Left ventricle myocardium inferior (tissue), 1 donor: Measurements from ENCODE around the gene ANKAR. TPM values are rescaled to one million over a fixed set of nuclear protein-coding genes. Genes with fewer than 3 reads are reported as not detected.

Source experiments
- DNase-seq: peaks from one replicate; pipeline ENCODE4 v3.0.0-alpha.2; 2020
- H3K27ac ChIP-seq: fragments of 200-600 bp; replicated peaks from 2 replicates; pipeline ENCODE4 v1.8.0; 2021
- H3K27me3 ChIP-seq: fragments of 200-600 bp; 2 replicates; pipeline ENCODE4 v1.8.0; 2021; ENCODE audit warnings: low read depth
- H3K36me3 ChIP-seq: fragments of 200-600 bp; 2 replicates; pipeline ENCODE4 v1.8.0; 2021
- H3K4me1 ChIP-seq: fragments of 200-600 bp; 2 replicates; pipeline ENCODE4 v1.8.0; 2021
- H3K4me3 ChIP-seq: fragments of 200-600 bp; 2 replicates; pipeline ENCODE4 v1.8.0; 2021; ENCODE audit warnings: mild to moderate bottlenecking, moderate library complexity
- H3K9me3 ChIP-seq: fragments of 200-600 bp; replicated peaks from 2 replicates; pipeline ENCODE4 v1.8.0; 2021
- intact Hi-C: fragments of 100-400 bp; cut with micrococcal nuclease; formaldehyde crosslinking; loops from one replicate; pipeline ENCODE4 v1.11.0; 2022
- long read RNA-seq: library from polyadenylated mRNA; unstranded; transcript quantifications from one replicate; pipeline ENCODE4 v2.0.0, GENCODE V29; 2021
- total RNA-seq: library from RNA; stranded (reverse); fragmentation: NEBNext Ultra II Directional; extraction: Animal tissue kit (Norgen Biotek cat#: 25700); gene quantifications from one replicate; pipeline ENCODE4 v1.2.1, GENCODE V29; 2021
- TF ChIP-seq, protein P1 (sequence below): fragments of 200-600 bp; IDR thresholded peaks from 2 replicates; pipeline ENCODE4 v1.8.0; 2021; ENCODE audit warnings: antibody characterized with exemption, mild to moderate bottlenecking, borderline replicate concordance
- donor health status: DM: no; HTN: yes; CAD: no; lungs with severe emphysema.

Gene ANKAR, protein sequence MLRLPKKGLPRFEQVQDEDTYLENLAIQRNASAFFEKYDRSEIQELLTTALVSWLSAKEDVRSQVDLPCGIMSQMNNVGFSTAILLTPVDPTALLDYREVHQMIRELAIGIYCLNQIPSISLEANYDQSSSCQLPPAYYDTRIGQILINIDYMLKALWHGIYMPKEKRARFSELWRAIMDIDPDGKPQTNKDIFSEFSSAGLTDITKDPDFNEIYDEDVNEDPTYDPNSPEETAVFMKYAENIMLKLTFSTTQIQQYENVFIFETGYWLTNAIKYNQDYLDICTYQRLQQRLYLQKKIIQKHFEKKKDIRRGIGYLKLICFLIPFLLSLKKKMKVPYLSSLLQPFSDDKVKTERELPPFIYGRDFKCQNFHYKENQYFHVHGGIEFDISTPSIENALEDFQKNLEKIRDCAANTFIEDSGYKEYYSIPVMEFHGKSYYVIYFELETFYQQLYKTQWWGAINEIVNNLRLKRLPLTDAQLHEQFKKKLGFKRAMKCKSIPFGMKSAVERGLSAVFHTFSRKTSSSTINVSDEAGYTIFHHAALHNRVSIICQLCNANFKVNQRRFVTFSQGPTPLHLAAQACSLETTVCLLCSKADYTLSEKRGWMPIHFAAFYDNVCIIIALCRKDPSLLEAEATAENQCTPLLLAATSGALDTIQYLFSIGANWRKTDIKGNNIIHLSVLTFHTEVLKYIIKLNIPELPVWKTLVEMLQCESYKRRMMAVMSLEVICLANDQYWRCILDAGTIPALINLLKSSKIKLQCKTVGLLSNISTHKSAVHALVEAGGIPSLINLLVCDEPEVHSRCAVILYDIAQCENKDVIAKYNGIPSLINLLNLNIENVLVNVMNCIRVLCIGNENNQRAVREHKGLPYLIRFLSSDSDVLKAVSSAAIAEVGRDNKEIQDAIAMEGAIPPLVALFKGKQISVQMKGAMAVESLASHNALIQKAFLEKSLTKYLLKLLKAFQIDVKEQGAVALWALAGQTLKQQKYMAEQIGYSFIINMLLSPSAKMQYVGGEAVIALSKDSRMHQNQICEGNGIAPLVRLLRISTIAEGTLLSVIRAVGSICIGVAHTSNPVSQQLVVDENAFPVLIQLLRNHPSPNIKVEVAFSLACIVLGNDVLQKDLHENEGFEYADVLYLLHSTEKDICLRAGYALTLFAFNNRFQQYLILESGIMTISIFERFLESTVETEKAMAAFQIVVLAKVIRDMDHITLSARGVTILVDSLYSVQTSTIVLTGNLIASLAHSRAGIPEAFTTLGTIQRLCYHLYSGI (N-terminal part only)
- 9.9 TPM for total RNA-seq
- long read RNA-seq, partial matches to known transcripts, result 0 of 2 reads
- long read RNA-seq, other reads (novel, unspliced or antisense), result 2 of 2 reads

DNA sequence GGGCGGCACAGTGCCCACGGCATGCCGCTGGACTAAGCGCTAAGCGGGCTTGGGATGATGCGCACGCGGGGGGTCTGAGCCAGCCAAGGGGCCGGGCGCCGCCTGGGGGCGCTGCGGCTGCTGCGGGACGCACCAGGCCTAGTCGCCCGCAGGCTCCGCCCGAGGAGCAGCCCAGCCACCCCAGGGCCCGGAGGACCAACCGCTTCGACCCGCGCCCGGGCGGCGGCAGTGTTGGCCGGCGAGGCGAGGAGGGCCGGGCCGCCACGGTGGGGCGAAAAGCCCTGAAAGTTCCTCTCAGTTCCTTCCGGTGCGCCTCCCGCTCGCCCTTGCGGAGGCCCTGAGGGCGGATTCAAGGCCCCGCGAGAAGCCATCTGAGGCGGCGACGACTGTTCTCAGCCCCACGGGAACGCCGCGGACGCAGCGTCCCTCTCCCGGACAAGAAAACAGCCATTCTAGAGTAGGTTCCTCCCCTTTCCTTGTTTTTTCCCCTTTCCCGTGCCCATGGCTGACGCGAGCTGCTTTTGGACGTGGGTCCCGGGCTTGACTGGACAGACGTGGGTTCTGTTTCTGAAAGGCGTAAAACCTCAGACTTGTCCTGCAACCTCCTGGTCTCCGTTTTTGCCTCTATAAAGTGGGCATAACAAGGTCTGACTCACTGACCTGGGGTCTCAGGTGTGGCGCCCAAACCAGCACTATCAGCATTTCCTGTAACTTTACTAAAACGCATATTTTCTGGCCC, at the start of gene ANKAR:
TSS of gene ANKAR (plus strand) at position 297 of the 739 bp plus-strand sequence. CDS start 1,821 bp downstream, outside the sequence.
- H3K4me1 ChIP-seq, result peaks cover 27% of the 10 kb centered on the region
- TF ChIP-seq, protein P1, sequence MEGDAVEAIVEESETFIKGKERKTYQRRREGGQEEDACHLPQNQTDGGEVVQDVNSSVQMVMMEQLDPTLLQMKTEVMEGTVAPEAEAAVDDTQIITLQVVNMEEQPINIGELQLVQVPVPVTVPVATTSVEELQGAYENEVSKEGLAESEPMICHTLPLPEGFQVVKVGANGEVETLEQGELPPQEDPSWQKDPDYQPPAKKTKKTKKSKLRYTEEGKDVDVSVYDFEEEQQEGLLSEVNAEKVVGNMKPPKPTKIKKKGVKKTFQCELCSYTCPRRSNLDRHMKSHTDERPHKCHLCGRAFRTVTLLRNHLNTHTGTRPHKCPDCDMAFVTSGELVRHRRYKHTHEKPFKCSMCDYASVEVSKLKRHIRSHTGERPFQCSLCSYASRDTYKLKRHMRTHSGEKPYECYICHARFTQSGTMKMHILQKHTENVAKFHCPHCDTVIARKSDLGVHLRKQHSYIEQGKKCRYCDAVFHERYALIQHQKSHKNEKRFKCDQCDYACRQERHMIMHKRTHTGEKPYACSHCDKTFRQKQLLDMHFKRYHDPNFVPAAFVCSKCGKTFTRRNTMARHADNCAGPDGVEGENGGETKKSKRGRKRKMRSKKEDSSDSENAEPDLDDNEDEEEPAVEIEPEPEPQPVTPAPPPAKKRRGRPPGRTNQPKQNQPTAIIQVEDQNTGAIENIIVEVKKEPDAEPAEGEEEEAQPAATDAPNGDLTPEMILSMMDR, result peak; percentile 94
- intact Hi-C loops, result no loop called here
- H3K27ac ChIP-seq, result peak within 1 kb of the TSS; percentile 94
- H3K9me3 ChIP-seq, result peaks cover 18% of the 10 kb centered on the region
- H3K36me3 ChIP-seq, result peaks cover 30% of the 10 kb centered on the region
- peak within 1 kb of the TSS; percentile 69 for H3K4me3 ChIP-seq
- no peaks in the 10 kb centered on the region for H3K27me3 ChIP-seq
- DNase-seq, result peak; percentile 93

DNA sequence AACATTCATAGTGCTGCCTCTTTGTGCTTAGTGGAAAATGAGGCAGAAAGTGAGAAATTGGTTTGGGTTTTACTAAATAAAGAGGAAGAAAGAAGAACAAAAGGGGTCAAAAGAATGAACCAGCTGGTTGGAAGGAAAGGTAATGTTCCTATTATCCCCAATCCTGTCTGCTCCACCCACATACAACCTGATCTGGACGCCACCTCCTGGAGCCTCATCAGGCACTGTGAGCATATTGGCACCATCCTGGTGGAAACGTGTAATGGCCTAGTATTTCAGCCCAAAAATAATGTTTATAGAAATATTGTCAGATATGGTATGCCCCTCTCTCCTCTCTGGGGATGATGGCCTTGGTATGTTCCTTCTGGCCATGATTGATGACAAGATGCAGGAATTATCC, 48.8 kb upstream of the ANKAR start:
- no peak overlapping the region for H3K4me3 ChIP-seq
- no peaks in the 10 kb centered on the region for H3K36me3 ChIP-seq
- DNase-seq, result no peak
- intact Hi-C loops, result loop anchor here (10.0 kb wide), 1 partner anchor 161 kb away; no protein-coding TSS in a partner anchor
- H3K27me3 ChIP-seq, result no peaks in the 10 kb centered on the region
- peaks cover 4% of the 10 kb centered on the region for H3K4me1 ChIP-seq
- H3K27ac ChIP-seq, result no peak overlapping the region
- TF ChIP-seq, protein P1, result no peak
- H3K9me3 ChIP-seq, result no peaks in the 10 kb centered on the region

DNA sequence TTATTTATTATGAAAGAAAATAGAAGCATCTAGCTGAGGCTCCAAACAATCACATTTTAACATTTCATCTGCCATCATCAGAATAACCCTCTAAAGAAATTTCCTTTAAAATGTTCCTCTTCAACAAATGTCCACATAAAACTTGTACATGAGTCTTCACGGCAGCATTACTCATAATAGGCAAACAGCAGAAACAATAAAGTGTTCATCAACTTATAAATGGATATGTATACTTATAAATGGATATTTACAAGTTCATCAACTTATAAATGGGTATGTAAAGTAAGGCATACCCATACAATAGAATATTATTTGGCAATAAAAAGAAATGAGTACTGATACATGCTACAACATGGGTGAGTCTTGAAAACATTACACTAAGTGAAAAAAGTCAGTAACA, 46.7 kb upstream of the ANKAR start:
- no peak for DNase-seq
- no peaks in the 10 kb centered on the region for H3K36me3 ChIP-seq
- TF ChIP-seq, protein P1, result no peak
- no peaks in the 10 kb centered on the region for H3K27me3 ChIP-seq
- H3K4me1 ChIP-seq, result peaks cover 4% of the 10 kb centered on the region
- H3K27ac ChIP-seq, result no peak overlapping the region
- intact Hi-C loops, result loop anchor here (10.0 kb wide), 1 partner anchor 163 kb away; no protein-coding TSS in a partner anchor
- H3K9me3 ChIP-seq, result no peaks in the 10 kb centered on the region
- no peak overlapping the region for H3K4me3 ChIP-seq

DNA sequence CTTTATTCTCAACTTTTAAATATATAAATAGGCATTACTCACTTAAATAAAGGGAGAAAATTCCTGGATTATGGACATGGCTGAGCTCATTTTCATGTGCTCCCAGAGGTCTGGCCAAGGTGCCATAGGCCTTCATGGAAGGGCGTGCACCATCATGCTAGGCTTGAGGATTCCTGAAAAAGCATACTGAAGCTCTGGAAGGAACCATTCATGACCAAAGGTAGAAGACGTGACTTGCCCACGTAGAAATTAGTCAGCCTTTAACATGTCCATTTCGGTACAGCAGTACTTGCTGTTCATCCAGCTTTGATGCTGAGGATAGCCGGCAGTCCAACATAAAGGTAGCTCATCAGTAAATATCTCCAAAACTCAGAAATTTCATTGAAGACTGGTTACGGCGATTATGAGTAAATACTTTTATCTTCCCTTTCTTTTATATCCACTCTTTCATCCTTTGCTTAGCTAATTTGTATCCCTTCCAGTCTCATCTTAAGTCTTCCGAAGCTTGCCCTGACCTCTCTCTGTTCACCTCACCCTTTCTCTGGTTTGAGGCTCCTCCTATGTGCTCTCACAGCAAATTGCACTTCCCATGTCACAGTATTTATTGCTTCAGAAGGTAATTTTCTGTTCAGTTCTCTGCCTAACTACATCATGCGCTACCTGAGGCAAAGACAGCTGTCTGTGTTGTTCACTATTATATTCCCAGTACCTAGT, 45.5 kb upstream of the ANKAR start:
- TF ChIP-seq, protein P1, result peak; percentile 48
- intact Hi-C loops, result loop anchor here (10.0 kb wide), 1 partner anchor 164 kb away; no protein-coding TSS in a partner anchor
- Histone ChIP-seq H3K27me3 (no peaks in the 10 kb centered on the region), H3K4me1 (peaks cover 4% of the 10 kb centered on the region), H3K27ac (peak overlapping the region; percentile 48), H3K36me3 (no peaks in the 10 kb centered on the region), H3K9me3 (no peaks in the 10 kb centered on the region), H3K4me3 (no peak overlapping the region)
- DNase-seq, result no peak
